Measurements from ENCODE around the gene SPTB. TPM values are rescaled to one million over a fixed set of nuclear protein-coding genes. Genes with fewer than 3 reads are reported as not detected.

SPTB gene
- total RNA-seq, 1 donor from 2014 or later = 14.9 TPM

DNA sequence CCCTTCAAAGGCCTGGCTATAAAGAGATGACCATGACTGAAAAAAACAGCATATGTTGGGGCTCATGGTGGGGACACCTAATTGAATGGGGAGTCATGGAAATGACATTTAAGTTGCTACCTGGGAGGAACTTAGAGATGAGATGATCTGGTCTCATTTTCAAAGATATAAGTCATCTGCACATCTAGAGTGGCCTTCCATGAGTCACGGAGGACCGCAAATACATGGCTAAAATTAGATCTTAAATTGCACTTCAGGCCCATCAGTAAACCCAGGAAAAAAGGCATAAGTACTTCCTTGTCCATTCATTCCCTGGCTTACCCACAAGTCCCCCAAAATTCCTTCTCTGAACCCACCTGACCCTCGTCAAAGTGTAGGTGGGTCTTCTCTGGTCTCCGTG lies 53.4 kb downstream of the SPTB start:
- no peak overlapping the region for H3K27ac ChIP-seq
- no peak for TF ChIP-seq CTCF (IDR thresholded peaks at IDR 0.05)
- no peaks in the 10 kb centered on the region for H3K36me3 ChIP-seq
- DNase-seq (ENCODE audit: low spot score in 2 of 2) = no peak
- H3K4me3 ChIP-seq = no peak overlapping the region
- intact Hi-C loops (cut with DNase I) = no loop called here
- no peaks in the 10 kb centered on the region for H3K27me3 ChIP-seq
- H3K4me1 ChIP-seq = peaks cover 0 to 9% of the 10 kb centered on the region in 2 donors
- H3K9me3 ChIP-seq = no peaks in the 10 kb centered on the region

DNA sequence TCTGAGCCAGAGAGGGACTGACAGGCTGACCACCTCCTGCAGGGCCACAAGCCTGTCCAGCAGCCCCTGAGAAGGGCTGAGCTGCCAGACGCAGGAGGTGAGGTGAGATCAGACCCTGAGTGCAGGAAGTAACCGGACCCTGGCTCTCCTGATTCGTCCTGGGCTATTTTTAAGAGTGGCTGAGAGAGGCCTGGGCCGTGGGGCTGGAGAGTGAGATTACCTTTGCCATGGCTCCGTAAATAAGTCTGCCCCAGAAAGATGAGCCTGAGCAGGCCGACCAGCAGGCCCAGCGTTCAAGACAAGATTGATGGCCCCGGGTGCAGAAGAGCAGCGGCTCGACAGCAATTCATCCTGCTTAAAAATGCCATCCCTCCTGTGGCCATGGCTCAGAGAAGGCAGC lies 54.2 kb downstream of the SPTB start:
- Histone ChIP-seq H3K27me3 (no peaks in the 10 kb centered on the region), H3K36me3 (no peaks in the 10 kb centered on the region), H3K27ac (no peak overlapping the region), H3K4me3 (no peak overlapping the region), H3K9me3 (no peaks in the 10 kb centered on the region), H3K4me1 (peaks cover 0 to 9% of the 10 kb centered on the region in 2 donors)
- DNase-seq (ENCODE audit: low spot score in 2 of 2) = no peak
- TF ChIP-seq CTCF (IDR thresholded peaks at IDR 0.05) = no peak
- intact Hi-C loops (cut with DNase I) = loop anchor here (2.0 kb wide), 1 partner anchor 25 kb away; no protein-coding TSS in a partner anchor

GRCh38 chr14:64825006-64825405 lies 54.7 kb downstream of the SPTB start:
- no peak overlapping the region for H3K4me3 ChIP-seq
- intact Hi-C loops (cut with DNase I) = loop anchor here (2.0 kb wide), 1 partner anchor 24 kb away; no protein-coding TSS in a partner anchor
- TF ChIP-seq CTCF (IDR thresholded peaks at IDR 0.05) = no peak
- peaks cover 0 to 9% of the 10 kb centered on the region in 2 donors for H3K4me1 ChIP-seq
- no peaks in the 10 kb centered on the region for H3K36me3 ChIP-seq
- H3K9me3 ChIP-seq = no peaks in the 10 kb centered on the region
- no peak for DNase-seq (ENCODE audit: low spot score in 2 of 2)
- no peaks in the 10 kb centered on the region for H3K27me3 ChIP-seq
- no peak overlapping the region for H3K27ac ChIP-seq

DNA sequence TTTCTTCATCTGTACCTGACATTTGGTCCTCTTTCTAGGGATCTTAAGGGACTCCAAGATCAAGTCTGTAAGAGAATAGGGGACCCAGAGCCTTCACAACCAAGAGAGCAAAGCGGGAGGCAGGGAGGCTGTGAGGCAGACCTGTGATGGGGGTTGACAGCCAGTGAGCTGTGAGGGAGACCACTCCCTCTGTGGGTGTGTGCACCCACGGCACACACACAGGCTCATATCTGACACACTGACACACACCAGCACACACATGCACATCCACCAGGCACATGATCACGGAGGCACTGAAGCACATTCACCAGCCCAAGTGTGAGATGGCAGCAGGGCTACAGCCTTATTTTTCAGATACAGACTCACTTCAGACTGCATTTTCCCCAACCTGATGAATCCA lies 55.2 kb downstream of the SPTB start:
- intact Hi-C loops (cut with DNase I) = loop anchor here (2.0 to 5.0 kb wide), 2 partner anchors 24 to 53 kb away; partner anchors contain the start of gene SPTB
- Histone ChIP-seq H3K36me3 (no peaks in the 10 kb centered on the region), H3K9me3 (no peaks in the 10 kb centered on the region), H3K27me3 (no peaks in the 10 kb centered on the region), H3K4me1 (peaks cover 0 to 9% of the 10 kb centered on the region in 2 donors), H3K4me3 (no peak overlapping the region), H3K27ac (no peak overlapping the region)
- TF ChIP-seq CTCF (IDR thresholded peaks at IDR 0.05) = no peak
- DNase-seq (ENCODE audit: low spot score in 2 of 2) = no peak

DNA sequence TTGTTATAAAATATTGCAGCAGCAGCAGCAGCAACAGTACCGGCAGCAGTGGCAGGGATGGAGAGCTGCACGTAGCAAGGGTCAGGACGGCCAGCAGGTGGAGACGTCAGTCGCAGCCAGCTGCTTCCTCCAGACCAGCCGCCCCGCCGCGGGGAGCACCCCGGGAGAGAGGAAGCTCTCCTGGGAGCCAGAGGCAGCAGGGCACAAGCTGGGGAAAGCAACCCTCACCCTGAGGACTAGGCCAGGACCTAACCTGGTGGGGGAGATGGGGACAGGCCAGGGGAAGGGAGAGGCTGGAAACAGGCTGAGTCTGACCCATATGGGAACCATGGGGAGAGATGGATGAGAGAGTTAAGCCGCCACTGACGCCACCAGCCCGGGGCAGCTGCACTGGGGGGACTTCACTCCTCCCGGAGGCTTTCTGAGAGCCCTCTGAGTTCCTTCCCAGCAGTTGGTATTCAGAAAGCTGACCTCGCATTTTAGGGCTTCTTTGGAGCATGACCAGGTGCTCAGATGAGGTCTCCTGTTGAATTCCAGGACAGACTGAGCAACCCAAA lies 56.3 kb downstream of the SPTB start:
- H3K4me1 ChIP-seq = peaks cover 0 to 9% of the 10 kb centered on the region in 2 donors
- H3K27me3 ChIP-seq = no peaks in the 10 kb centered on the region
- DNase-seq (ENCODE audit: low spot score in 2 of 2) = peak; percentile 22 to 84
- peak overlapping the region; percentile 13 to 43 for H3K4me3 ChIP-seq
- no peak overlapping the region for H3K27ac ChIP-seq
- H3K9me3 ChIP-seq = no peaks in the 10 kb centered on the region
- peak; percentile 79 to 89 (median 85) for TF ChIP-seq CTCF (IDR thresholded peaks at IDR 0.05)
- H3K36me3 ChIP-seq = no peaks in the 10 kb centered on the region
- intact Hi-C loops (cut with DNase I) = loop anchor here (1.0 to 5.0 kb wide), 4 partner anchors 54 to 160 kb away; partner anchors contain the start of gene SPTB

All from ascending aorta (tissue), 2 donors.